Spleen (tissue), 11 donors: ENCODE results near the gene NDUFS3. TPM values are rescaled to one million over a fixed set of nuclear protein-coding genes. Genes with fewer than 3 reads are reported as not detected.

ENCODE experiments used
- DNase-seq: peaks from one replicate; pipeline ENCODE4 v3.0.0-alpha.2; 2020
- H3K27ac ChIP-seq, 8 donors: fragments of 200-600 bp; sonication (generic) in 7 of 8; 1 replicate in 4 of 8; 2 replicates in 4 of 8; pipeline versions ENCODE4 v1.5.0 to v1.8.0; 2016 to 2021; ENCODE audit warnings: inconsistent platforms in 4 of 8, mild to moderate bottlenecking in 4 of 8, moderate library complexity in 1 of 8
- H3K27me3 ChIP-seq, 7 donors: fragments of 200-600 bp; sonication (generic) in 6 of 7; replicated peaks in 1 of 7; 1 replicate in 4 of 7; 2 replicates in 3 of 7; pipeline versions ENCODE4 v1.5.0 to v1.8.0; 2016 to 2021; ENCODE audit warnings: inconsistent platforms in 3 of 7, mild to moderate bottlenecking in 1 of 7
- H3K36me3 ChIP-seq, 6 donors: fragments of 200-600 bp; sonication (generic) in 5 of 6; 1 replicate in 4 of 6; 2 replicates in 2 of 6; pipeline versions ENCODE4 v1.5.0 to v1.8.0; 2016 to 2021; ENCODE audit warnings: inconsistent platforms in 2 of 6
- H3K4me1 ChIP-seq, 6 donors: fragments of 200-600 bp; sonication (generic) in 5 of 6; 1 replicate in 3 of 6; 2 replicates in 3 of 6; pipeline versions ENCODE4 v1.5.0 to v1.8.0; 2016 to 2021; ENCODE audit warnings: inconsistent platforms in 3 of 6
- H3K4me3 ChIP-seq, 8 donors: fragments of 200-600 bp; sonication (generic) in 7 of 8; 1 replicate in 4 of 8; 2 replicates in 4 of 8; pipeline versions ENCODE4 v1.5.0 to v1.8.0; 2016 to 2021; ENCODE audit warnings: inconsistent platforms in 4 of 8, mild to moderate bottlenecking in 4 of 8, moderate library complexity in 2 of 8
- H3K9me3 ChIP-seq, 8 donors: fragments of 200-600 bp; sonication (generic) in 7 of 8; 1 replicate in 4 of 8; 2 replicates in 4 of 8; pipeline versions ENCODE4 v1.5.0 to v1.8.0; 2016 to 2021; ENCODE audit warnings: inconsistent platforms in 4 of 8
- CTCF ChIP-seq, 11 experiments: fragments of 200-600 bp in 7 of 11; fragments of 450-650 bp in 4 of 11; sonication (generic) in 4 of 11; IDR thresholded peaks in 8 of 11; conservative IDR thresholded peaks in 3 of 11; 1 replicate in 7 of 11; 2 replicates in 4 of 11; pipeline versions ENCODE4 v1.4.0 to v1.8.0; 2016 to 2021; ENCODE audit warnings: antibody characterized with exemption in 11 of 11, inconsistent platforms in 4 of 11, mild to moderate bottlenecking in 1 of 11
- POLR2A ChIP-seq, 3 donors: fragments of 450-650 bp; IDR thresholded peaks; one replicate each; pipeline ENCODE4 v1.5.1; 2017; ENCODE audit warnings: antibody characterized with exemption in 3 of 3, mild to moderate bottlenecking in 1 of 3
- POLR2AphosphoS5 ChIP-seq, 3 donors: sonication (generic); formaldehyde crosslinking; IDR thresholded peaks; one replicate each; pipeline ENCODE4 v1.5.1; 2017; ENCODE audit warnings: antibody characterized with exemption in 3 of 3
- WGBS, 5 donors: extraction: QIAGEN DNeasy Blood & Tissue Kit in 3 of 5; methylation state at CpG; one replicate each; pipeline versions ENCODE4 v1.1.5 to v1.1.7; 2013 to 2018; 5-methylcytosine and 5-hydroxymethylcytosine counted together
- intact Hi-C: fragments of 100-400 bp; cut with DNase I; formaldehyde crosslinking; loops from one replicate; pipeline ENCODE4 v1.15.0; 2023; ENCODE audit warnings: low total_unique reads
- polyA plus RNA-seq, 3 donors: library from polyadenylated mRNA; stranded (reverse); fragments of 200-250 nt; gene quantifications; one replicate each; pipeline ENCODE4 v1.2.1, GENCODE V29; 2013
- total RNA-seq, 7 donors: library from RNA; depleted of rRNA in 3 of 7; stranded (reverse); fragments of >200 nt in 3 of 7; fragmentation: NEBNext Ultra II Directional in 4 of 7; extraction: Animal tissue kit (Norgen Biotek cat#: 25700) in 4 of 7; gene quantifications; one replicate each; pipeline versions ENCODE4 v1.1.0 to v1.2.1, GENCODE V29; 2016 to 2021
- donor health status: healthy with polysubstance abuse.
- donor health status: DM: no; HTN: no; CAD: no; lungs with moderate emphysema.
- donor health status: DM: no; HTN: no; CAD: no.
- donor health status: Bipolar disorder and iron deficiency.
- donor health status: healthy.
- donor health status: DM: no; HTN: no; CAD: no.
- donor health status: DM: yes; HTN: yes; CAD: no.

The NDUFS3 gene
- total and polyA plus RNA-seq, 10 donors = 53.1 to 141 (median 69.6) TPM

DNA sequence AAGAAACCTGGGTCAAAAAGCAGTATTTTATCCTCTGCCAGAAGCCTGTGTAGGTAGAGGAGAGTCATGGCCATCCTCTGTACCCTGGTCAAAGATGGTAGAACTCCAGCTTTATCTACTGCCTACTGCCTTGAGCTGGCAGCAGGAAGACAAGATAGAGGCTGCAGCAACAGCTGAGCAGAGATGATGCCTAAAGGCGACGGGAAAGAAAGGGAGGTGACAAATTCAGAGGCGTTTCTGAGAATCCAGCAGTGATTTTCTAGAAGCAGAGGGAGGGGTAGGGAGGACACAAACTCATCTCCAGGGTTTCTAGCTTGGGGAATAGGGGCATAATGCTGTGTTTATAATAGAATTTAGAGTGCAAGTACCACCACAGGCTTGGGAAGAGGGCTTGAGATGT, 30.8 kb downstream of the NDUFS3 start:
- WGBS, 5 donors = 65 to 85% (median 78%) methylated on average over 3 of the region's 3 CpGs
- Histone ChIP-seq H3K9me3 (no peaks in the 10 kb centered on the region), H3K27me3 (no peaks in the 10 kb centered on the region), H3K36me3 (peaks cover 0 to 13% (median 4%) of the 10 kb centered on the region in 6 donors), H3K4me1 (peaks cover 0 to 15% (median 7%) of the 10 kb centered on the region in 6 donors), H3K27ac (no peak overlapping the region), H3K4me3 (no peak overlapping the region)
- no peak for DNase-seq
- intact Hi-C loops = no loop called here
- TF ChIP-seq CTCF (IDR thresholded peaks at IDR 0.05 in 8 of 11, conservative IDR thresholded peaks at IDR 0.05 in 3 of 11) = no peak
- no peak for TF ChIP-seq POLR2A (IDR thresholded peaks at IDR 0.05)
- no peak for TF ChIP-seq POLR2AphosphoS5 (IDR thresholded peaks at IDR 0.05)

DNA sequence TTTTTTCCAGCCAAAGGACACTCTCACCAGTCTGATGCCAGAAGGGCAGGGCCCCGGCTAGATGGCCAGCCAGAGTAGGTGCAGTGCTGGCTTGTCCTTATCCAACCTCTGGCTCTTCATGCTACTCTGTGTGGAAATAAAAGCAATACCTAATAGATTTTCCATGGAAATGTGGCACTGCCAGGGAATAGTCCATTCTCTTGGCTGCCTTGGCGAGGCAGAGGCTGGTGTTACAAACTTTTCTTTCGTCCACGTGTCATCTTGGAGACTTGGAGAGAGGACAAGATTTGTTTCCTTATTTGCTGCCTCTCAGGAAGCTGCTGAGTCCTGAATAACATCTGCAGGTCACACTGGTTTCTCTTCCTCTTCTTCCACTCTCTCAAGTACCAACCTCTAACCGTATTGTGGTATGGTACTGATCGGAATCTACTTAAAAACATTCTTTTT, 32.5 kb downstream of the NDUFS3 start:
- peak; percentile 36 for DNase-seq
- H3K36me3 ChIP-seq = peaks cover 0 to 20% (median 5%) of the 10 kb centered on the region in 6 donors
- peak overlapping the region in 1 of 8 donors; percentile 31 for H3K27ac ChIP-seq
- 35 to 57% (median 47%) methylated on average over 6 of the region's 6 CpGs for WGBS, 5 donors
- TF ChIP-seq POLR2A (IDR thresholded peaks at IDR 0.05) (no peak), POLR2AphosphoS5 (IDR thresholded peaks at IDR 0.05) (peak in 1 of 3 donors; percentile 10)
- H3K4me3 ChIP-seq = no peak overlapping the region
- peaks cover 0 to 15% (median 7%) of the 10 kb centered on the region in 6 donors for H3K4me1 ChIP-seq
- intact Hi-C loops = no loop called here
- no peaks in the 10 kb centered on the region for H3K9me3 ChIP-seq
- no peaks in the 10 kb centered on the region for H3K27me3 ChIP-seq

DNA sequence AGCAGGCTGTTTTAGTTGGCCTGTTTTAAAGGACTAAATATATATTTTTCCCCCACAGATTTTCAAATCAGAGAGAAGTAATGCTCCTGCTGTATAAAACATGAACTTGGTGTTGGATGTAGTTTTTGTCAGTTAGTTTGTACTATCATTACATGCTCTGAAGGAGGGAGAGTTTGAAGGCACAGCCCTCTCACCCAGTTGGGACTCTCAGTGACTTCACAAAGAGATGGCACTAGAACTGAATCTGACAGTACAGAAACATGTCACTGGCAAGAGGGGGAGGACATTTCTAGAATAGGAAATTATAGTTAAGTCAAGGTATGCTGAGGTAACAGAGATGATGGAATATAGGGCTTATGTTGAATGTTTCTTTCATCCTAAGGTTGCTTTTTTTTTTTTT, 36.4 kb downstream of the NDUFS3 start:
- DNase-seq = no peak
- TF ChIP-seq CTCF (IDR thresholded peaks at IDR 0.05 in 8 of 11, conservative IDR thresholded peaks at IDR 0.05 in 3 of 11) (no peak), POLR2A (IDR thresholded peaks at IDR 0.05) (no peak), POLR2AphosphoS5 (IDR thresholded peaks at IDR 0.05) (no peak)
- Histone ChIP-seq H3K9me3 (no peaks in the 10 kb centered on the region), H3K4me3 (no peak overlapping the region), H3K27me3 (no peaks in the 10 kb centered on the region), H3K4me1 (peaks cover 0 to 15% (median 7%) of the 10 kb centered on the region in 6 donors), H3K27ac (no peak overlapping the region), H3K36me3 (peaks cover 0 to 59% (median 28%) of the 10 kb centered on the region in 6 donors)
- intact Hi-C loops = no loop called here

DNA sequence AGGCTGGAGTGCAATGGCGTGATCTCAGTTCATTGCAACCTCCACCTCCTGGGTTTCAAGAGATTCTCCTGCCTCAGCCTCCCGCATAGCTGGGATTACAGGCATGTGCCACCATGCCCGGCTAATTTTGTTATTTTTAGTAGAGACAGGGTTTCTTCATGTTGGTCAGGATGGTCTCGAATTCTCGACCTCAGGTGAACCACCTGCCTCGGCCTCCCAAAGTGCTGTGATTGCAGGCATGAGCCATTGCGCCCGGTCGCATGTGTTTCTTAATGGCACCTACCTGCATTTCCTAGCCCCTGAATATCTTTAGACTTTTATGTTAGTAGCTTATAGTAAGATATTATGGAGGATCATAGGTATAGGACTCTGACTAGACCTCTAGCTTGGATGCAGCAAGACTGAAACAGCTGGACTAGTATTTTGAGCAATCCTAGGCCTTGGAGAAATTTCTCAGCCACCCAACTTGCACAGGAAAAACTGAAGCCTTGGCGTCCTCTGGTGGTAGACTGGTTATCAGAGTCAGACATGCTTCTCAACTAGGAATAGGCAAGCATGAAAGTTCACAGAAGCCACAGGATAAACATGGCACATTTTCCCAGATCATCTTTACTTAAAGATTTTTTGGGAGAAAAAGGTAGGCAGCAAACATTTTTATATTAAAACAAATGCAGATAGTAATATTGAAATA, 38.0 kb downstream of the NDUFS3 start:
- peaks cover 0 to 62% (median 42%) of the 10 kb centered on the region in 6 donors for H3K36me3 ChIP-seq
- H3K27ac ChIP-seq = no peak overlapping the region
- intact Hi-C loops = no loop called here
- 82 to 90% (median 88%) methylated on average over 10 of the region's 10 CpGs for WGBS, 5 donors
- no peak for DNase-seq
- H3K4me1 ChIP-seq = peaks cover 0 to 3% (median under 1%) of the 10 kb centered on the region in 6 donors
- no peaks in the 10 kb centered on the region for H3K27me3 ChIP-seq
- H3K9me3 ChIP-seq = no peaks in the 10 kb centered on the region
- H3K4me3 ChIP-seq = no peak overlapping the region
- no peak for TF ChIP-seq POLR2AphosphoS5 (IDR thresholded peaks at IDR 0.05)
- peak in 4 of 11 experiments; percentile 16 to 41 (median 20) for TF ChIP-seq CTCF (IDR thresholded peaks at IDR 0.05 in 8 of 11, conservative IDR thresholded peaks at IDR 0.05 in 3 of 11)
- TF ChIP-seq POLR2A (IDR thresholded peaks at IDR 0.05) = no peak
